Chondrocyte (in vitro differentiated cells): ENCODE data around the gene TTC23L. TPM values are rescaled to one million over a fixed set of nuclear protein-coding genes. Genes with fewer than 3 reads are reported as not detected.

Experiments used
- DNase-seq: peaks from one replicate; pipeline ENCODE4 v3.0.0; 2021; ENCODE audit warnings: mixed read lengths, low spot score
- H3K27ac Mint-ChIP-seq: one replicate; pipeline ENCODE4 v1.8.0; 2021; ENCODE audit warnings: mild to moderate bottlenecking, moderate library complexity, mixed read lengths; ENCODE audit not compliant: unreplicated experiment
- H3K27me3 Mint-ChIP-seq: 2 replicates; pipeline ENCODE4 v1.8.0; 2021; ENCODE audit warnings: low read depth, mixed read lengths
- H3K36me3 Mint-ChIP-seq: 2 replicates; pipeline ENCODE4 v1.8.0; 2021; ENCODE audit warnings: low read depth, mixed read lengths
- H3K4me1 Mint-ChIP-seq: 2 replicates; pipeline ENCODE4 v1.8.0; 2021; ENCODE audit warnings: low read depth, mild to moderate bottlenecking, mixed read lengths
- H3K4me3 Mint-ChIP-seq: one replicate; pipeline ENCODE4 v1.8.0; 2021; ENCODE audit warnings: mild to moderate bottlenecking, moderate library complexity, mixed read lengths; ENCODE audit not compliant: unreplicated experiment
- H3K9me3 Mint-ChIP-seq: 2 replicates; pipeline ENCODE4 v1.8.0; 2021; ENCODE audit warnings: low read depth, mixed read lengths
- total RNA-seq: library from RNA; stranded (reverse); gene quantifications from 3 replicates; pipeline ENCODE4 v1.2.1, GENCODE V29; 2021
- TF ChIP-seq, protein P1 (sequence below): fragments of 200-600 bp; sonication (generic); IDR thresholded peaks from 2 replicates; pipeline ENCODE4 v1.5.0; 2021; ENCODE audit warnings: antibody characterized with exemption, mild to moderate bottlenecking, moderate library complexity

TTC23L gene
- total RNA-seq, 1 donor from 2014 or later = not detected

DNA sequence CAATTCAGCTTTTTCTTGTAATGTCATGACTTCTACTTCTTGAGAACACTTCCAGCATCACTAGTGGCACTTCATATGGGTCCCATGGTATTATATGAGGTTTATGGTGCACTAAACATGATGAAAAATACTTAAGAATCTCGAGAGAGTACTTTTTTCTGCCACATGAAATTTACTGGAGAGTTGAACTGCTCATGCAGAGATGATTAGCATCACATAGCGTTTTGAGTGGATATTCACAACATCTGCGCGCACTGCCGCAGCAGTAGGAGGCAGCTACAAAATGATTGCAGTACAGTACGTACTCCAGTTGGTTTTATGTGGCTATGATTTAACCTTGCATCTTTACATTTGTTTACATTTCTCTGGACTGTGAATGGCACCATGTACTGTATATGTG lies 61.7 kb downstream of the TTC23L start:
- TF ChIP-seq, protein P1, sequence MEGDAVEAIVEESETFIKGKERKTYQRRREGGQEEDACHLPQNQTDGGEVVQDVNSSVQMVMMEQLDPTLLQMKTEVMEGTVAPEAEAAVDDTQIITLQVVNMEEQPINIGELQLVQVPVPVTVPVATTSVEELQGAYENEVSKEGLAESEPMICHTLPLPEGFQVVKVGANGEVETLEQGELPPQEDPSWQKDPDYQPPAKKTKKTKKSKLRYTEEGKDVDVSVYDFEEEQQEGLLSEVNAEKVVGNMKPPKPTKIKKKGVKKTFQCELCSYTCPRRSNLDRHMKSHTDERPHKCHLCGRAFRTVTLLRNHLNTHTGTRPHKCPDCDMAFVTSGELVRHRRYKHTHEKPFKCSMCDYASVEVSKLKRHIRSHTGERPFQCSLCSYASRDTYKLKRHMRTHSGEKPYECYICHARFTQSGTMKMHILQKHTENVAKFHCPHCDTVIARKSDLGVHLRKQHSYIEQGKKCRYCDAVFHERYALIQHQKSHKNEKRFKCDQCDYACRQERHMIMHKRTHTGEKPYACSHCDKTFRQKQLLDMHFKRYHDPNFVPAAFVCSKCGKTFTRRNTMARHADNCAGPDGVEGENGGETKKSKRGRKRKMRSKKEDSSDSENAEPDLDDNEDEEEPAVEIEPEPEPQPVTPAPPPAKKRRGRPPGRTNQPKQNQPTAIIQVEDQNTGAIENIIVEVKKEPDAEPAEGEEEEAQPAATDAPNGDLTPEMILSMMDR = no peak
- DNase-seq = no peak
- Mint-ChIP-seq H3K9me3 (no peaks in the 10 kb centered on the region), H3K4me3 (no peak overlapping the region), H3K4me1 (peaks cover 13% of the 10 kb centered on the region), H3K36me3 (peaks cover 2% of the 10 kb centered on the region), H3K27ac (no peak overlapping the region), H3K27me3 (no peaks in the 10 kb centered on the region)

DNA sequence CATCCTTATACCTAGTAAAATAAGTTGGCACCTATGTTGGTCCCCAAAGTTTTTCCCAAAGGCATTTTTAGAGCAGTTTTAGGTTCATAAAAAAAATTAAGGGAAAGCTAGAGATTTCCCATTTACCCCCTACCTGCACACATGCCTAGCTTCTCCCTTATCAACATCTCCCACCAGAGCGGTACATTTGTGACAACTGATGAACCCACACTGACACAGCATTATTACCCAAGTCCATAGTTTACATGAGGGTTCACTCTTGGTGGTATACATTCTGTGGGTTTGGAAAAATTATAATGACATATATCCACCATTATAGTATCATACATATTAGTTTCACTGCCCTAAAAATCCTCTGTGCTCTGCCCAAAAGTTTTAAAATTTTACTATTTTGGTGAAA lies 64.3 kb downstream of the TTC23L start:
- H3K36me3 Mint-ChIP-seq = peaks cover 2% of the 10 kb centered on the region
- H3K27ac Mint-ChIP-seq = no peak overlapping the region
- H3K4me3 Mint-ChIP-seq = no peak overlapping the region
- H3K4me1 Mint-ChIP-seq = peaks cover 2% of the 10 kb centered on the region
- DNase-seq = no peak
- H3K9me3 Mint-ChIP-seq = no peaks in the 10 kb centered on the region
- TF ChIP-seq, protein P1 = no peak
- H3K27me3 Mint-ChIP-seq = no peaks in the 10 kb centered on the region

DNA sequence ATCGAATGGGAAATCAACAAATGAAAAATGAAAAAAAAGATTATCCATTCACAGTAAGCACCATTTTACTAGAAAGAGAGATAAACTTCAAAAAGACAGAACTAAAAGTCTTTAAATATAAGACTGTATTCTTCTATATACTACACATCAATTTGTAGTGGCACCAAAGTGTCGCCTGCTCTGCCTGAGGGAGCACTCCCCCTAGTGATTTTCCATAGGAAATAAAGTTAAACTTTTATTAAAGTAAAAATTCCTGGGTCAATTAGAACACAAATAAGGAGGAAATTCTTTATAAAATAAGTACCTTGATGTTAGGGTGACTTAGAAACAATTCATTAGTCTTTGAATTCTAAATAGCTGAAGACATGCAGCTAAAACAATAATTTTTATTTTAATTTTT lies 66.6 kb downstream of the TTC23L start:
- no peak for DNase-seq
- Mint-ChIP-seq H3K4me3 (no peak overlapping the region), H3K9me3 (no peaks in the 10 kb centered on the region), H3K27ac (no peak overlapping the region), H3K36me3 (peaks cover 3% of the 10 kb centered on the region), H3K4me1 (no peaks in the 10 kb centered on the region), H3K27me3 (no peaks in the 10 kb centered on the region)
- TF ChIP-seq, protein P1 = peak; percentile 84

DNA sequence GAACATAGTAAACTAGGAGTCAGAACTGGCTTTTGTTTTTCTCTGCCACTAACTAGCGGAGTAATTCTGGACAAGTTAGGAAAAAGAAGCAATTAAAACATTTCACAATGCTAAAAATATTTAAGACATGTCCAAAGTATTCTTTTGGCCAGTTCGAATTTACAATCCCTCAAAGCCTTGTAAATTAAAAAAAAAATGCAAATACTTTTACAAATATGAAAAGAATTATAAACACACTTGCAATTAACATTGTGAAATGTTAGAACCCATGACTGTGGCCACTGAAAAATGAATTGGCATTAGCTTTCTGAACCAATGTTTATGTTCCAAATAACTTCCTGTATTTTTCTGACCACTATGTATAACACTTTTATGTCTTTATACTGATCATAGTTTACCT lies 74.1 kb downstream of the TTC23L start:
- Mint-ChIP-seq H3K27ac (no peak overlapping the region), H3K9me3 (no peaks in the 10 kb centered on the region), H3K36me3 (peaks cover 11% of the 10 kb centered on the region), H3K4me3 (no peak overlapping the region), H3K4me1 (peaks cover 37% of the 10 kb centered on the region), H3K27me3 (no peaks in the 10 kb centered on the region)
- TF ChIP-seq, protein P1 = no peak
- no peak for DNase-seq

DNA sequence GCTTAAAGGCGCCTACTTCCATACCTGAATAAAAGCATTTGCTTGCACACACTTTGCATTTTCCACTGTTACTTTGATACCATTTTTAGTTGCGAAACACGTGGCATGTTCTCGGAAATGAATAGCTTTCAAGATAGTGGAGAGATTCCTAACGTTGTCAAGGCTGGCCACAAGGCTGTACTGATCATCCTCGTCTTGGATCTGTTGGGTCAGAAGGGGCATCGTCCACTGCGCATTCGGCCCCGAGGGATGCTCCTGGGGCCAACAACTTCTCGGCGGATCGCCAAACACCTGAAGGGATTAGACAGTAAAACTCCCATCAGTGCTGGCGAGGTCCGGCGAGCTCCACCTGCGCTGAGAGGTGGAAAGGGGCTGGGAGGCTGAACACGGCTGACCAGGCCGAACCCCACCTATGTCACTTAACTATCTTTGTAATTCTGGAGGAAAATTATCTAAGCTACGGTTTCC lies 75.7 kb downstream of the TTC23L start:
- Mint-ChIP-seq H3K27me3 (no peaks in the 10 kb centered on the region), H3K36me3 (peaks cover 10% of the 10 kb centered on the region), H3K27ac (no peak overlapping the region), H3K4me3 (no peak overlapping the region), H3K9me3 (no peaks in the 10 kb centered on the region), H3K4me1 (peaks cover 37% of the 10 kb centered on the region)
- TF ChIP-seq, protein P1 = no peak
- no peak for DNase-seq
